K562 (cell line): ENCODE data around the gene INO80E. TPM values are rescaled to one million over a fixed set of nuclear protein-coding genes. Genes with fewer than 3 reads are reported as not detected.

Experiments used
- CBX3 ChIP-seq, 2 experiments: IDR thresholded peaks; 1 replicate in 1 of 2; 2 replicates in 1 of 2; pipeline ENCODE4 v1.6.1; 2012; ENCODE audit warnings: inconsistent platforms in 2 of 2, low read length in 2 of 2, borderline replicate concordance in 1 of 2, control low read depth in 1 of 2
- CGGBP1 ChIP-seq: fragments of 250-450 bp; sonication (Bioruptor Pico); IDR thresholded peaks from 2 replicates; pipeline ENCODE4 v1.9.0; 2021; ENCODE audit warnings: mild to moderate bottlenecking
- DMBX1 ChIP-seq: fragments of 250-450 bp; sonication (Bioruptor Pico); IDR thresholded peaks from 2 replicates; pipeline ENCODE4 v1.8.0; 2022; ENCODE audit warnings: inconsistent platforms, mild to moderate bottlenecking, moderate library complexity, borderline replicate concordance
- GATAD2B ChIP-seq: fragments of 450-650 bp; IDR thresholded peaks from 2 replicates; pipeline ENCODE4 v1.6.1; 2017; ENCODE audit warnings: mild to moderate bottlenecking, borderline replicate concordance
- KDM4B ChIP-seq, 2 experiments: fragments of 450-650 bp in 1 of 2; sonication (generic) in 1 of 2; IDR thresholded peaks; 2 replicates each; pipeline ENCODE4 v1.6.1; 2016 to 2017; ENCODE audit warnings: borderline replicate concordance in 2 of 2, antibody characterized with exemption in 1 of 2, low read depth in 1 of 2, mild to moderate bottlenecking in 1 of 2
- MEIS2 ChIP-seq: fragments of 450-650 bp; IDR thresholded peaks from 2 replicates; pipeline ENCODE4 v1.6.1; 2014; ENCODE audit warnings: mild to moderate bottlenecking; ENCODE audit not compliant: partially characterized antibody
- NCOA2 ChIP-seq, 2 experiments: fragments of 450-650 bp; IDR thresholded peaks; 2 replicates each; pipeline ENCODE4 v1.6.1; 2018; ENCODE audit warnings: mild to moderate bottlenecking in 2 of 2, moderate library complexity in 1 of 2; ENCODE audit not compliant: partially characterized antibody in 2 of 2
- PHF20 ChIP-seq: fragments of 450-650 bp; IDR thresholded peaks from 2 replicates; pipeline ENCODE4 v1.6.1; 2018; ENCODE audit not compliant: partially characterized antibody
- PHF8 ChIP-seq: fragments of 200-600 bp; sonication (generic); IDR thresholded peaks from 2 replicates; pipeline ENCODE4 v1.6.1; 2012; ENCODE audit warnings: mixed run types, mild to moderate bottlenecking, inconsistent platforms, low read length, moderate library complexity, borderline replicate concordance
- POLR2A ChIP-seq: fragments of 450-650 bp; conservative IDR thresholded peaks from 2 replicates; pipeline ENCODE4 v1.6.1; 2016
- RBM22 ChIP-seq: fragments of 200-400 bp; formaldehyde crosslinking; IDR thresholded peaks from 2 replicates; pipeline ENCODE4 v1.6.1; 2018; ENCODE audit warnings: low read length, low read depth; ENCODE audit not compliant: poor library complexity, severe bottlenecking
- SPI1 ChIP-seq: IDR thresholded peaks from 2 replicates; pipeline ENCODE4 v1.6.1; 2011; ENCODE audit warnings: low read depth, low read length, control low read depth, borderline replicate concordance
- SUPT5H ChIP-seq: fragments of 450-650 bp; IDR thresholded peaks from 2 replicates; pipeline ENCODE4 v1.6.1; 2016
- TCF7L2 ChIP-seq: fragments of 150-350 bp; IDR thresholded peaks from 2 replicates; pipeline ENCODE4 v1.6.1; 2016; ENCODE audit warnings: low read depth, mild to moderate bottlenecking, low read length, moderate library complexity
- TOE1 ChIP-seq, 2 experiments: fragments of 450-650 bp in 1 of 2; sonication (generic) in 1 of 2; formaldehyde crosslinking in 1 of 2; IDR thresholded peaks; 2 replicates each; pipeline versions ENCODE4 v1.7.1 to v1.8.0; 2016 to 2022; ENCODE audit warnings: borderline replicate concordance in 2 of 2, mild to moderate bottlenecking in 2 of 2, antibody characterized with exemption in 1 of 2, inconsistent platforms in 1 of 2, low read depth in 1 of 2, missing genetic modification reagents in 1 of 2, moderate library complexity in 1 of 2
- ZFX ChIP-seq: sonication (generic); formaldehyde crosslinking; IDR thresholded peaks from 2 replicates; pipeline ENCODE4 v1.8.0; 2022; ENCODE audit warnings: mild to moderate bottlenecking, missing genetic modification reagents, moderate library complexity
- ZNF165 ChIP-seq: fragments of 250-450 bp; sonication (Bioruptor Pico); IDR thresholded peaks from 2 replicates; pipeline ENCODE4 v1.4.0; 2020; ENCODE audit warnings: borderline replicate concordance
- polyA plus RNA-seq, 8 experiments: library from polyadenylated mRNA; depleted of rRNA in 4 of 8; stranded (reverse) in 5 of 8; unstranded in 3 of 8; fragments of >200 nt; fragmentation: Nextera tagmentation in 2 of 8; fragmentation: Illumina TruSeq in 1 of 8; extraction: Ambion mirVana in 2 of 8; extraction: Trizol in 1 of 8; gene quantifications; 2 replicates each; pipeline versions ENCODE4 v1.2.1 to v1.2.3, GENCODE V29; 2011 to 2014; ENCODE audit warnings: inconsistent platforms in 1 of 8, missing spikeins in 1 of 8
- total RNA-seq, 7 experiments: library from RNA; depleted of rRNA in 6 of 7; stranded (reverse); fragments of >200 nt in 6 of 7; fragmentation: Illumina TruSeq in 2 of 7; extraction: Trizol in 2 of 7; gene quantifications; 2 replicates each; pipeline versions ENCODE4 v1.2.1 to v1.2.3, GENCODE V29; 2011 to 2021; ENCODE audit warnings: low replicate concordance in 1 of 7
- TF ChIP-seq, protein P1 (sequence below), 2 experiments: IDR thresholded peaks; 2 replicates each; pipeline ENCODE4 v1.6.1; 2011; ENCODE audit warnings: borderline replicate concordance in 1 of 2, control low read depth in 1 of 2, low read depth in 1 of 2, low read length in 1 of 2, mild to moderate bottlenecking in 1 of 2, mixed read lengths in 1 of 2, moderate library complexity in 1 of 2; ENCODE audit not compliant: insufficient read depth in 1 of 2, insufficient read length in 1 of 2, poor library complexity in 1 of 2, severe bottlenecking in 1 of 2; ENCODE audit errors: extremely low read depth in 1 of 2
- TF ChIP-seq, protein P2 (sequence below): fragments of 450-650 bp; formaldehyde crosslinking; IDR thresholded peaks from 2 replicates; pipeline ENCODE4 v1.4.0; 2022; ENCODE audit warnings: mild to moderate bottlenecking, moderate library complexity
- TF ChIP-seq, protein P3 (sequence below): fragments of 450-650 bp; IDR thresholded peaks from 2 replicates; pipeline ENCODE4 v1.6.1; 2016; ENCODE audit warnings: low read depth, mild to moderate bottlenecking, moderate library complexity
- TF ChIP-seq, protein P4 (sequence below): fragments of 450-650 bp; IDR thresholded peaks from 2 replicates; pipeline ENCODE4 v1.6.1; 2014; ENCODE audit warnings: low read depth, mild to moderate bottlenecking, moderate library complexity, borderline replicate concordance

INO80E gene
- total and polyA plus RNA-seq, 9 of the 15 experiments (the other 6 are each of a cell fraction or from before 2014, with no cell fraction given): 0.31 to 102 (median 49.3) TPM

GRCh38 chr16:29973384-29974246 is 22.4 kb upstream of the INO80E start, which contains the start of gene TAOK2 (continued):
- TF ChIP-seq MEIS2 (peak; percentile 93), PHF8 (peak; percentile 87; the same call in 1 of the 2 replicates), CBX3 (IDR thresholded peaks at IDR 0.05; ENCODE audit: borderline replicate concordance in 1 of 2, low read length in 2 of 2) (peak in 1 of 2 experiments; percentile 98; a peak in 2 of 3 replicates), SUPT5H (peak; percentile 96), RBM22 (peak; percentile 26), PHF20 (peak; percentile 76), TOE1 (IDR thresholded peaks at IDR 0.05; ENCODE audit: borderline replicate concordance) (peak; percentile 34; the same call in 1 of the 2 replicates), TOE1 (CRISPR knock-in tag; IDR thresholded peaks at IDR 0.05; ENCODE audit: borderline replicate concordance, low read depth) (no peak), KDM4B (IDR thresholded peaks at IDR 0.05; ENCODE audit: borderline replicate concordance in 2 of 2, low read depth in 1 of 2) (peak in 1 of 2 experiments; percentile 83; a peak in 1 of 4 replicates), NCOA2 (IDR thresholded peaks at IDR 0.05; ENCODE audit: partially characterized antibody in 2 of 2) (no peak), ZFX (CRISPR knock-in tag) (peak; percentile 94), TCF7L2 (no peak), GATAD2B (no peak), DMBX1 (no peak; the same call in 1 of the 2 replicates), POLR2A (peak; percentile 94), SPI1 (peak; percentile 53; the same call in 1 of the 2 replicates), ZNF165 (CRISPR knock-in tag) (no peak), CGGBP1 (CRISPR knock-in tag) (no peak)
- TF ChIP-seq, protein P1, sequence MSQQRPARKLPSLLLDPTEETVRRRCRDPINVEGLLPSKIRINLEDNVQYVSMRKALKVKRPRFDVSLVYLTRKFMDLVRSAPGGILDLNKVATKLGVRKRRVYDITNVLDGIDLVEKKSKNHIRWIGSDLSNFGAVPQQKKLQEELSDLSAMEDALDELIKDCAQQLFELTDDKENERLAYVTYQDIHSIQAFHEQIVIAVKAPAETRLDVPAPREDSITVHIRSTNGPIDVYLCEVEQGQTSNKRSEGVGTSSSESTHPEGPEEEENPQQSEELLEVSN (IDR thresholded peaks at IDR 0.05; ENCODE audit: borderline replicate concordance in 1 of 2, extremely low read depth in 1 of 2, insufficient read depth in 1 of 2, insufficient read length in 1 of 2, low read depth in 1 of 2, low read length in 1 of 2, poor library complexity in 1 of 2, severe bottlenecking in 1 of 2): peak; percentile 99 to 100
- TF ChIP-seq, protein P2, sequence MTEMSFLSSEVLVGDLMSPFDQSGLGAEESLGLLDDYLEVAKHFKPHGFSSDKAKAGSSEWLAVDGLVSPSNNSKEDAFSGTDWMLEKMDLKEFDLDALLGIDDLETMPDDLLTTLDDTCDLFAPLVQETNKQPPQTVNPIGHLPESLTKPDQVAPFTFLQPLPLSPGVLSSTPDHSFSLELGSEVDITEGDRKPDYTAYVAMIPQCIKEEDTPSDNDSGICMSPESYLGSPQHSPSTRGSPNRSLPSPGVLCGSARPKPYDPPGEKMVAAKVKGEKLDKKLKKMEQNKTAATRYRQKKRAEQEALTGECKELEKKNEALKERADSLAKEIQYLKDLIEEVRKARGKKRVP: 0 out of 2 replicates have a peak, but pooled peaks have one; percentile 29
- TF ChIP-seq, protein P3, sequence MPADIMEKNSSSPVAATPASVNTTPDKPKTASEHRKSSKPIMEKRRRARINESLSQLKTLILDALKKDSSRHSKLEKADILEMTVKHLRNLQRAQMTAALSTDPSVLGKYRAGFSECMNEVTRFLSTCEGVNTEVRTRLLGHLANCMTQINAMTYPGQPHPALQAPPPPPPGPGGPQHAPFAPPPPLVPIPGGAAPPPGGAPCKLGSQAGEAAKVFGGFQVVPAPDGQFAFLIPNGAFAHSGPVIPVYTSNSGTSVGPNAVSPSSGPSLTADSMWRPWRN: no peak
- TF ChIP-seq, protein P4, sequence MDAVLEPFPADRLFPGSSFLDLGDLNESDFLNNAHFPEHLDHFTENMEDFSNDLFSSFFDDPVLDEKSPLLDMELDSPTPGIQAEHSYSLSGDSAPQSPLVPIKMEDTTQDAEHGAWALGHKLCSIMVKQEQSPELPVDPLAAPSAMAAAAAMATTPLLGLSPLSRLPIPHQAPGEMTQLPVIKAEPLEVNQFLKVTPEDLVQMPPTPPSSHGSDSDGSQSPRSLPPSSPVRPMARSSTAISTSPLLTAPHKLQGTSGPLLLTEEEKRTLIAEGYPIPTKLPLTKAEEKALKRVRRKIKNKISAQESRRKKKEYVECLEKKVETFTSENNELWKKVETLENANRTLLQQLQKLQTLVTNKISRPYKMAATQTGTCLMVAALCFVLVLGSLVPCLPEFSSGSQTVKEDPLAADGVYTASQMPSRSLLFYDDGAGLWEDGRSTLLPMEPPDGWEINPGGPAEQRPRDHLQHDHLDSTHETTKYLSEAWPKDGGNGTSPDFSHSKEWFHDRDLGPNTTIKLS: peak; percentile 88
